Activated naive CD4-positive, alpha-beta T cell treated with anti-CD3 and anti-CD28 coated beads for 36 hours (primary cell): Measurements from ENCODE around the gene PPP1R12C. TPM values are rescaled to one million over a fixed set of nuclear protein-coding genes. Genes with fewer than 3 reads are reported as not detected.
A peak's percentile ranks its signal among the peaks of the same experiment; 100 is the strongest.

Experiments used
- CTCF ChIA-PET: fragments of 350-600 bp; sonication (Branson Sonifier 250); formaldehyde crosslinking; loops from one replicate; lab custom pipeline; 2021; ENCODE audit warnings: antibody characterized with exemption; lab: Charles Lee
- DNase-seq: peaks from one replicate; pipeline ENCODE4 v3.0.0-alpha.2; 2020
- H3K27ac Mint-ChIP-seq: one replicate; pipeline ENCODE4 v1.8.0; 2021; ENCODE audit warnings: mild to moderate bottlenecking, mixed read lengths
- H3K27me3 Mint-ChIP-seq: one replicate; pipeline ENCODE4 v1.8.0; 2021; ENCODE audit warnings: low read depth, mixed read lengths
- H3K36me3 Mint-ChIP-seq: one replicate; pipeline ENCODE4 v1.8.0; 2021; ENCODE audit warnings: low read depth, mixed read lengths
- H3K4me1 Mint-ChIP-seq: one replicate; pipeline ENCODE4 v1.8.0; 2021; ENCODE audit warnings: low read depth, mixed read lengths
- H3K4me3 Mint-ChIP-seq: one replicate; pipeline ENCODE4 v1.8.0; 2021; ENCODE audit warnings: mild to moderate bottlenecking, moderate library complexity, mixed read lengths
- H3K9me3 Mint-ChIP-seq: one replicate; pipeline ENCODE4 v1.8.0; 2021; ENCODE audit warnings: mixed read lengths
- intact Hi-C: fragments of 100-400 bp; cut with micrococcal nuclease; formaldehyde crosslinking; loops from one replicate; pipeline ENCODE4 v1.15.1; 2023
- total RNA-seq, 2 experiments: library from RNA; stranded (reverse); gene quantifications; one replicate each; pipeline ENCODE4 v1.2.3, GENCODE V29; 2021

PPP1R12C gene
- total RNA-seq, 2 experiments from 2014 or later, result 41.2 to 42.1 TPM

GRCh38 chr19:55137915-55138314 is 20.5 kb upstream of the PPP1R12C start:
- DNase-seq, result no peak
- H3K27me3 Mint-ChIP-seq, result peaks cover 31% of the 10 kb centered on the region
- peaks cover 3% of the 10 kb centered on the region for H3K4me1 Mint-ChIP-seq
- H3K4me3 Mint-ChIP-seq, result no peak overlapping the region
- intact Hi-C loops, result no loop called here
- CTCF ChIA-PET, result interaction anchor here (0.7 kb wide), 1 partner anchor 256 kb away, joined by 5 read pairs; no protein-coding TSS in a partner anchor
- H3K36me3 Mint-ChIP-seq, result no peaks in the 10 kb centered on the region
- no peaks in the 10 kb centered on the region for H3K9me3 Mint-ChIP-seq
- no peak overlapping the region for H3K27ac Mint-ChIP-seq

- CTCF ChIA-PET, result interaction anchor here (0.9 to 1.9 kb wide), 2 partner anchors 24 to 49 kb away, joined by 3 to 7 read pairs; no protein-coding TSS in a partner anchor
- H3K36me3 Mint-ChIP-seq, result no peaks in the 10 kb centered on the region
- no peak overlapping the region for H3K27ac Mint-ChIP-seq
- no peak for DNase-seq
- intact Hi-C loops, result no loop called here
- peaks cover 3% of the 10 kb centered on the region for H3K4me1 Mint-ChIP-seq
- peaks cover 34% of the 10 kb centered on the region for H3K27me3 Mint-ChIP-seq
- no peak overlapping the region for H3K4me3 Mint-ChIP-seq
- H3K9me3 Mint-ChIP-seq, result no peaks in the 10 kb centered on the region
Observed at GRCh38 chr19:55136399-55137102, 19.1 kb upstream of the PPP1R12C start.

GRCh38 chr19:55134736-55135135 is 17.3 kb upstream of the PPP1R12C start:
- CTCF ChIA-PET, result interaction anchor here (0.7 kb wide), 1 partner anchor 481 kb away, joined by 4 read pairs; no protein-coding TSS in a partner anchor
- no peak overlapping the region for H3K27ac Mint-ChIP-seq
- peaks cover 37% of the 10 kb centered on the region for H3K27me3 Mint-ChIP-seq
- H3K4me3 Mint-ChIP-seq, result no peak overlapping the region
- intact Hi-C loops, result no loop called here
- no peaks in the 10 kb centered on the region for H3K36me3 Mint-ChIP-seq
- no peaks in the 10 kb centered on the region for H3K9me3 Mint-ChIP-seq
- H3K4me1 Mint-ChIP-seq, result no peaks in the 10 kb centered on the region
- DNase-seq, result no peak

- CTCF ChIA-PET, result interaction anchor here (1.2 kb wide), 1 partner anchor 10 kb away, joined by 3 read pairs; no protein-coding TSS in a partner anchor
- no peaks in the 10 kb centered on the region for H3K36me3 Mint-ChIP-seq
Observed at GRCh38 chr19:55133639-55134444, 16.4 kb upstream of the PPP1R12C start.

DNA sequence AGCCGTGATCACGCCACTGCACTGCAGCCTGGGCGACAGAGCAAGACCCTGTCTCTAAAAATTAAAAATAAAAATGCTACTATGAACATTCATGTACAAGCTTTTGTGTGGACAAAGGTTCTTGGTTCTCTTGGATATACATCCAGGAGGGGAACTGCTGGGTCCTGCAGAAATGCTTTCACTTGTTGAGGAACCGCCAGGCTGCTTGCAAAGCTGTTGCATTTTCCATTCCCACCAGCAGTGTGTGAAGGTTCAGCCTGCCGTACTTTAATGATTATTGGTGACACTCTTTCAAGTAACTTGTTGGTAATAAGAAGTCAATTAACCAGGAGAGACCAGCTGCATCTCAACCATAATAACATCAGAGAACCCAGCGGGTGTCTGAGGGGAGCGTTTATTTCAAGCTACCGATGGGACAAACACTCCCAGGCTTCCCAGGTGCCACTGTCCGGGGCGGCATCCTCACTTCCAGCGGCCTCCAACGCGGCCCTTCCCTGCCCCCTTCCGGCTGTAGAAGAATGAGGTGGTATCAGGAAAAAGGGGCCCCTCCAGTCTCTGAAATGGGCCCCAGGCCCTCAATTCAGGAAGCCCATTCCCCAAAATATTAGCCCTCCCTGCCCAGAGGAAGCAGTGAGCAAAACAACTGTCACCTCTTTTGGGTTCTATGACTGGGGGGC is 15.2 kb upstream of the PPP1R12C start:
- H3K27ac Mint-ChIP-seq, result no peak overlapping the region
- DNase-seq, result no peak
- H3K9me3 Mint-ChIP-seq, result no peaks in the 10 kb centered on the region
- no peaks in the 10 kb centered on the region for H3K36me3 Mint-ChIP-seq
- H3K27me3 Mint-ChIP-seq, result peaks cover 35% of the 10 kb centered on the region
- no peaks in the 10 kb centered on the region for H3K4me1 Mint-ChIP-seq
- no peak overlapping the region for H3K4me3 Mint-ChIP-seq
- CTCF ChIA-PET, result interaction anchor here (0.9 to 1.3 kb wide), 3 partner anchors 9 to 47 kb away, joined by 3 to 4 read pairs (median 4); no protein-coding TSS in a partner anchor
- intact Hi-C loops, result no loop called here

More at GRCh38 chr19:55133639-55134444, 16.4 kb upstream of the PPP1R12C start:
- intact Hi-C loops, result no loop called here
- no peak for DNase-seq
- Mint-ChIP-seq H3K9me3 (no peaks in the 10 kb centered on the region), H3K4me1 (no peaks in the 10 kb centered on the region), H3K27ac (no peak overlapping the region), H3K4me3 (no peak overlapping the region), H3K27me3 (peaks cover 35% of the 10 kb centered on the region)

GRCh38 chr19:55131421-55131820 is 14.0 kb upstream of the PPP1R12C start:
- no peak overlapping the region for H3K27ac Mint-ChIP-seq
- CTCF ChIA-PET, result no interaction called here

DNA sequence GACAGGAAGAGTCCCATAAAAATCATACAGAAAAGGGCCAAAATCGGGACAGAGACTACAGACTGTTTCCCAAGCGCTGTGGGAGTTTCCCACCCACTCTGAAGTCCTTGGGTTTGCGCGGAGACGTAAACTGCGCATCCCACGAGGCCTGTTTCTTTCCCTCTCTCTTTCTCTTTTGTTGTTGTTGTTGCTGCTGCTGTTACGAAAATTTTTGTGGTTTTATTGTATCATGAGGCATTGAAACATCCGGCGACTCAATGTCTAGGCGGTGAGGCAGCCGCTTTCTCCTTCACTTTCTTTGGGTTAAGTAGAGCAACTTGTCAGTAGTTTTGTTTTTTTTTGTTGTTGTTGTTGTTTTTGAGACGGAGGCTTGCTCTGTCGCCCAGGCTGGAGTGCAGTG is 1.6 kb upstream of the PPP1R12C start:
- Mint-ChIP-seq H3K9me3 (no peaks in the 10 kb centered on the region), H3K36me3 (no peaks in the 10 kb centered on the region), H3K4me3 (peak overlapping the region; percentile 98), H3K4me1 (peaks cover 23% of the 10 kb centered on the region), H3K27me3 (peaks cover 4% of the 10 kb centered on the region), H3K27ac (peak overlapping the region; percentile 28)
- CTCF ChIA-PET, result interaction anchor here (0.6 to 1.2 kb wide), 2 partner anchors 99 to 265 kb away, joined by 3 read pairs; partner anchors contain the start of gene TMEM238
- intact Hi-C loops, result loop anchor here (5.0 kb wide), 1 partner anchor 112 kb away; no protein-coding TSS in a partner anchor
- peak; percentile 10 for DNase-seq

More at GRCh38 chr19:55131421-55131820, 14.0 kb upstream of the PPP1R12C start:
- Mint-ChIP-seq H3K4me3 (no peak overlapping the region), H3K9me3 (no peaks in the 10 kb centered on the region), H3K36me3 (no peaks in the 10 kb centered on the region), H3K27me3 (peaks cover 40% of the 10 kb centered on the region), H3K4me1 (no peaks in the 10 kb centered on the region)
- no peak for DNase-seq
- intact Hi-C loops, result no loop called here

- peak overlapping the region; percentile 98 for H3K4me3 Mint-ChIP-seq
- DNase-seq, result peak; percentile 67
- H3K36me3 Mint-ChIP-seq, result no peaks in the 10 kb centered on the region
- intact Hi-C loops, result loop anchor here (5.0 kb wide), 1 partner anchor 111 kb away; no protein-coding TSS in a partner anchor
- no peaks in the 10 kb centered on the region for H3K9me3 Mint-ChIP-seq
- peak overlapping the region; percentile 90 for H3K27ac Mint-ChIP-seq
- CTCF ChIA-PET, result interaction anchor here (0.6 to 1.2 kb wide), 2 partner anchors 137 to 266 kb away, joined by 3 read pairs; partner anchors contain the start of gene TMEM238
- peaks cover 2% of the 10 kb centered on the region for H3K27me3 Mint-ChIP-seq
- H3K4me1 Mint-ChIP-seq, result peaks cover 23% of the 10 kb centered on the region
Observed at GRCh38 chr19:55118401-55118991, 1.1 kb upstream of the PPP1R12C start.

DNA sequence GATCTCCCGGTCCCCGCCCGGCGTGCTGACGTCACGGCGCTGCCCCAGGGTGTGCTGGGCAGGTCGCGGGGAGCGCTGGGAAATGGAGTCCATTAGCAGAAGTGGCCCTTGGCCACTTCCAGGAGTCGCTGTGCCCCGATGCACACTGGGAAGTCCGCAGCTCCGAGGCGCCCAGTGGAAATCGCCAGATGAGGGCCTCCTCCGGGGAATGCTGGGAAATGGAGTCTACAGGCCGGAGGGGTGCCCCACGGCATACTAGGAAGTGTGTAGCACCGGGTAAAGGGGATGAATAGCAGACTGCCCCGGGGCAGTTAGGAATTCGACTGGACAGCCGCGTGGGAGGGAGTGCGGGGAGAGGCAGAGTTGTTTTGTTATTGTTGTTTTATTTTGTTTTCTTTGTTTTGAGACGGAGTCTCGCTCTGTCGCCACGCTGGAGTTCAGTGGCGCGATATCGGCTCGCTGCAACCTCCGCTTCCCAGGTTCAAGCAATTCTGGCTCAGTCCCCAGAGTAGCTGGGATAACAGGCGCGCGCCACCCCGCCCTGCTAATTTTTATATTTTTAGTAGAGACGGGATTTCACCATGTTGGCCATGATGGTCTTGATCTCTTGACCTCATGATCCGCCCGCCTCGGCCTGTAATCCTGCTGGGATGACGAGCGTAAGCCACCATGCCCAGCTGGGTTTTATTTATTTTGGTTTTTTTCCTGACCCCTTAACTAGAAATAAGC is 390 bp upstream of the PPP1R12C start:
- peak overlapping the region; percentile 98 for H3K4me3 Mint-ChIP-seq
- peak; percentile 99 for DNase-seq
- H3K27ac Mint-ChIP-seq, result peak overlapping the region; percentile 90
- peaks cover 23% of the 10 kb centered on the region for H3K4me1 Mint-ChIP-seq
- H3K27me3 Mint-ChIP-seq, result peaks cover 2% of the 10 kb centered on the region
- intact Hi-C loops, result loop anchor here (1.0 to 5.0 kb wide), 10 partner anchors 37 to 653 kb away; partner anchors contain the start of genes HSPBP1, KMT5C, PPP6R1 and RPL28
- H3K36me3 Mint-ChIP-seq, result no peaks in the 10 kb centered on the region
- CTCF ChIA-PET, result interaction anchor here (0.6 to 1.2 kb wide), 2 partner anchors 138 to 267 kb away, joined by 3 read pairs; partner anchors contain the start of gene TMEM238
- no peaks in the 10 kb centered on the region for H3K9me3 Mint-ChIP-seq

DNA sequence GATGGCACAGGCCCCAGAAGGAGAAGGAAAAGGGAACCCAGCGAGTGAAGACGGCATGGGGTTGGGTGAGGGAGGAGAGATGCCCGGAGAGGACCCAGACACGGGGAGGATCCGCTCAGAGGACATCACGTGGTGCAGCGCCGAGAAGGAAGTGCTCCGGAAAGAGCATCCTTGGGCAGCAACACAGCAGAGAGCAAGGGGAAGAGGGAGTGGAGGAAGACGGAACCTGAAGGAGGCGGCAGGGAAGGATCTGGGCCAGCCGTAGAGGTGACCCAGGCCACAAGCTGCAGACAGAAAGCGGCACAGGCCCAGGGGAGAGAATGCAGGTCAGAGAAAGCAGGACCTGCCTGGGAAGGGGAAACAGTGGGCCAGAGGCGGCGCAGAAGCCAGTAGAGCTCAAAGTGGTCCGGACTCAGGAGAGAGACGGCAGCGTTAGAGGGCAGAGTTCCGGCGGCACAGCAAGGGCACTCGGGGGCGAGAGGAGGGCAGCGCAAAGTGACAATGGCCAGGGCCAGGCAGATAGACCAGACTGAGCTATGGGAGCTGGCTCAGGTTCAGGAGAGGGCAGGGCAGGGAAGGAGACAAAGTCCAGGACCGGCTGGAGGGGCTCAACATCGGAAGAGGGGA is 1.1 kb downstream of the PPP1R12C start:
- H3K36me3 Mint-ChIP-seq, result no peaks in the 10 kb centered on the region
- peak; percentile 70 for DNase-seq
- H3K27ac Mint-ChIP-seq, result peak overlapping the region; percentile 62
- CTCF ChIA-PET, result no interaction called here
- no peaks in the 10 kb centered on the region for H3K9me3 Mint-ChIP-seq
- intact Hi-C loops, result loop anchor here (1.0 to 5.0 kb wide), 7 partner anchors 36 to 652 kb away; partner anchors contain the start of genes HSPBP1, RDH13 and ZNF865
- H3K4me1 Mint-ChIP-seq, result peaks cover 23% of the 10 kb centered on the region
- no peaks in the 10 kb centered on the region for H3K27me3 Mint-ChIP-seq
- peak overlapping the region; percentile 90 for H3K4me3 Mint-ChIP-seq
